Stomach (tissue), 4 donors: ENCODE measurements around the gene ELF2.

Experiments
- EP300 ChIP-seq: sonication (generic); formaldehyde crosslinking; IDR thresholded peaks from one replicate; pipeline ENCODE4 v1.6.1; 2017; ENCODE audit warnings: antibody characterized with exemption
- POLR2A ChIP-seq, 4 donors: fragments of 450-650 bp; IDR thresholded peaks; one replicate each; pipeline ENCODE4 v1.6.1; 2016; ENCODE audit warnings: antibody characterized with exemption in 4 of 4, control low read depth in 2 of 4, mild to moderate bottlenecking in 1 of 4, moderate library complexity in 1 of 4
- POLR2AphosphoS5 ChIP-seq, 3 donors: sonication (generic); formaldehyde crosslinking; IDR thresholded peaks; one replicate each; pipeline ENCODE4 v1.6.1; 2016; ENCODE audit warnings: antibody characterized with exemption in 3 of 3
- TF ChIP-seq, protein P1 (sequence below), 7 experiments: fragments of 450-650 bp in 4 of 7; fragments of 200-600 bp in 3 of 7; sonication (generic) in 3 of 7; IDR thresholded peaks; one replicate each; pipeline ENCODE4 v1.5.1; 2016 to 2019; ENCODE audit warnings: antibody characterized with exemption in 7 of 7, control low read depth in 2 of 7, mild to moderate bottlenecking in 1 of 7

DNA sequence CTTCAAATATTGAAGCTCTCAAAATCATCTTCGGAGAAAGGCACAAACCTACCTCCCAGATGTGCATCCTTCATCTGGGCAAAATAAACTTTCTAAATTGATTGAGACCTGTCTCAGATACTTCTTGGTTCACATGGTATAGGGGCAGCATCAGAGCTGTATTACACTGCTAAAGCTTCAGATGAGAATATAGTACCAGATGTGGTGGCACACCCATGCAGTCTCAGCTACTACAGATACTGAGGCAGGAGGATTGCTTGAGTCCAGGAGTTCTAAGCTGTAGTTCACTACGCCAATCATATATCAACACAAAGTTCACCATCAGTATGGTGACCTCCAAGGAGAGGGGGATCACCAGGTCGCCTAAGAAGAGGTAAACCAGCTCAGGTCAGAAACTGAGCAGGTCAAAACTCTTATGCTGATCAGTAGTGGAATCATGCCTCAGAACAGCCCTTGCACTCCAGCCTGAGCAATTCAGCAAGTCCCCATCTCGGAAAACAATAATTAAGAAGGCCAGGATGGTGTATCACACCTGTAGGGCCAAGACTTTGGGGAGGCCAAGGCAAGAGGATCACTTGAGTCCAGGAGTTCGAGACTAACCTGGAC, 22.0 kb downstream of the ELF2 start:
- TF ChIP-seq, protein P1, sequence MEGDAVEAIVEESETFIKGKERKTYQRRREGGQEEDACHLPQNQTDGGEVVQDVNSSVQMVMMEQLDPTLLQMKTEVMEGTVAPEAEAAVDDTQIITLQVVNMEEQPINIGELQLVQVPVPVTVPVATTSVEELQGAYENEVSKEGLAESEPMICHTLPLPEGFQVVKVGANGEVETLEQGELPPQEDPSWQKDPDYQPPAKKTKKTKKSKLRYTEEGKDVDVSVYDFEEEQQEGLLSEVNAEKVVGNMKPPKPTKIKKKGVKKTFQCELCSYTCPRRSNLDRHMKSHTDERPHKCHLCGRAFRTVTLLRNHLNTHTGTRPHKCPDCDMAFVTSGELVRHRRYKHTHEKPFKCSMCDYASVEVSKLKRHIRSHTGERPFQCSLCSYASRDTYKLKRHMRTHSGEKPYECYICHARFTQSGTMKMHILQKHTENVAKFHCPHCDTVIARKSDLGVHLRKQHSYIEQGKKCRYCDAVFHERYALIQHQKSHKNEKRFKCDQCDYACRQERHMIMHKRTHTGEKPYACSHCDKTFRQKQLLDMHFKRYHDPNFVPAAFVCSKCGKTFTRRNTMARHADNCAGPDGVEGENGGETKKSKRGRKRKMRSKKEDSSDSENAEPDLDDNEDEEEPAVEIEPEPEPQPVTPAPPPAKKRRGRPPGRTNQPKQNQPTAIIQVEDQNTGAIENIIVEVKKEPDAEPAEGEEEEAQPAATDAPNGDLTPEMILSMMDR (IDR thresholded peaks at IDR 0.05), result no peak
- TF ChIP-seq POLR2A (IDR thresholded peaks at IDR 0.05), result no peak
- TF ChIP-seq EP300, result no peak
- TF ChIP-seq POLR2AphosphoS5 (IDR thresholded peaks at IDR 0.05), result no peak
